ENCODE data around the gene EML4.

- TF ChIP-seq POLR2A (IDR thresholded peaks at IDR 0.05; ENCODE audit: low read length), result no peak
- no peak for TF ChIP-seq GATA1 (IDR thresholded peaks at IDR 0.05; ENCODE audit: low read depth, low read length)
Measured at GRCh38 chr2:42171396-42171980, 2.3 kb downstream of the EML4 start.
